ENCODE measurements around the gene SH3GLB2. TPM values are rescaled to one million over a fixed set of nuclear protein-coding genes. Genes with fewer than 3 reads are reported as not detected.
A peak's percentile ranks its signal among the peaks of the same experiment; 100 is the strongest.

Gene SH3GLB2
- total and polyA plus RNA-seq, 2 donors from 2014 or later = 118 to 128 TPM

GRCh38 chr9:129001504-129002325 is 26.4 kb downstream of the SH3GLB2 start:
- Histone ChIP-seq H3K4me3 (ENCODE audit: low read length in 3 of 3) (no peak overlapping the region), H3K9me3 (ENCODE audit: control insufficient read depth in 2 of 3, insufficient read depth in 1 of 3, low read length in 3 of 3) (no peaks in the 10 kb centered on the region), H3K9ac (ENCODE audit: low read length in 3 of 3) (no peak overlapping the region), H3K36me3 (ENCODE audit: control insufficient read depth in 2 of 3, insufficient read depth in 3 of 3, low read length in 3 of 3) (peaks cover 5 to 57% (median 36%) of the 10 kb centered on the region in 3 donors), H3K27ac (ENCODE audit: low read depth in 2 of 2, low read length in 2 of 2) (no peak overlapping the region), H3K27me3 (ENCODE audit: control insufficient read depth, insufficient read depth, low read length) (no peaks in the 10 kb centered on the region), H3K4me1 (ENCODE audit: control insufficient read depth in 2 of 3, insufficient read depth in 2 of 3, low read depth in 1 of 3, low read length in 3 of 3) (no peaks in the 10 kb centered on the region)
- TF ChIP-seq CTCF (IDR thresholded peaks at IDR 0.05; ENCODE audit: borderline replicate concordance, extremely low read depth, insufficient read depth) = no peak
- FAIRE-seq (no peak), DNase-seq (peak in 1 of 5 donors; percentile 32)
- intact Hi-C loops (cut with DNase I) = no loop called here

- Histone ChIP-seq H3K27ac (ENCODE audit: low read depth in 2 of 2, low read length in 2 of 2) (no peak overlapping the region), H3K9ac (ENCODE audit: low read length in 3 of 3) (no peak overlapping the region), H3K9me3 (ENCODE audit: control insufficient read depth in 2 of 3, insufficient read depth in 1 of 3, low read length in 3 of 3) (no peaks in the 10 kb centered on the region), H3K27me3 (ENCODE audit: control insufficient read depth, insufficient read depth, low read length) (no peaks in the 10 kb centered on the region), H3K4me3 (ENCODE audit: low read length in 3 of 3) (no peak overlapping the region), H3K36me3 (ENCODE audit: control insufficient read depth in 2 of 3, insufficient read depth in 3 of 3, low read length in 3 of 3) (peaks cover 11 to 55% (median 43%) of the 10 kb centered on the region in 3 donors), H3K4me1 (ENCODE audit: control insufficient read depth in 2 of 3, insufficient read depth in 2 of 3, low read depth in 1 of 3, low read length in 3 of 3) (no peaks in the 10 kb centered on the region)
- DNase-seq = peak in 1 of 5 donors; percentile 56
- intact Hi-C loops (cut with DNase I) = no loop called here
- TF ChIP-seq CTCF (IDR thresholded peaks at IDR 0.05; ENCODE audit: borderline replicate concordance, extremely low read depth, insufficient read depth) = no peak
- FAIRE-seq = no peak
These were observed 28.4 kb downstream of the SH3GLB2 start for GRCh38 chr9:128999581-129000206.

- FAIRE-seq (no peak), DNase-seq (peak in 1 of 5 donors; percentile 35)
- H3K27me3 ChIP-seq (ENCODE audit: control insufficient read depth, insufficient read depth, low read length) = no peaks in the 10 kb centered on the region
- H3K36me3 ChIP-seq (ENCODE audit: control insufficient read depth in 2 of 3, insufficient read depth in 3 of 3, low read length in 3 of 3) = peaks cover 12 to 67% (median 54%) of the 10 kb centered on the region in 3 donors
- H3K4me3 ChIP-seq (ENCODE audit: low read length in 3 of 3) = no peak overlapping the region
- H3K9me3 ChIP-seq (ENCODE audit: control insufficient read depth in 2 of 3, insufficient read depth in 1 of 3, low read length in 3 of 3) = no peaks in the 10 kb centered on the region
- H3K27ac ChIP-seq (ENCODE audit: low read depth in 2 of 2, low read length in 2 of 2) = no peak overlapping the region
- H3K9ac ChIP-seq (ENCODE audit: low read length in 3 of 3) = no peak overlapping the region
- H3K4me1 ChIP-seq (ENCODE audit: control insufficient read depth in 2 of 3, insufficient read depth in 2 of 3, low read depth in 1 of 3, low read length in 3 of 3) = no peaks in the 10 kb centered on the region
- intact Hi-C loops (cut with DNase I) = no loop called here
- no peak for TF ChIP-seq CTCF (IDR thresholded peaks at IDR 0.05; ENCODE audit: borderline replicate concordance, extremely low read depth, insufficient read depth)
These were observed 29.7 kb downstream of the SH3GLB2 start for GRCh38 chr9:128998462-128998861.

Data from kidney (tissue), 14 donors.